ENCODE measurements around the gene DOK5. TPM values are rescaled to one million over a fixed set of nuclear protein-coding genes. Genes with fewer than 3 reads are reported as not detected.

Gene DOK5
- total and polyA plus RNA-seq, 9 donors: 0.24 to 38.3 (median 2.4) TPM; not detected in 1

- Histone ChIP-seq H3K9me3 (no peaks in the 10 kb centered on the region), H3K4me1 (ENCODE audit: insufficient read depth) (no peaks in the 10 kb centered on the region), H3K4me3 (no peak overlapping the region), H3K27ac (no peak overlapping the region), H3K36me3 (no peaks in the 10 kb centered on the region), H3K27me3 (no peaks in the 10 kb centered on the region)
- intact Hi-C loops (cut with DNase I): no loop called here
- DNase-seq: no peak
- TF ChIP-seq, protein P1, sequence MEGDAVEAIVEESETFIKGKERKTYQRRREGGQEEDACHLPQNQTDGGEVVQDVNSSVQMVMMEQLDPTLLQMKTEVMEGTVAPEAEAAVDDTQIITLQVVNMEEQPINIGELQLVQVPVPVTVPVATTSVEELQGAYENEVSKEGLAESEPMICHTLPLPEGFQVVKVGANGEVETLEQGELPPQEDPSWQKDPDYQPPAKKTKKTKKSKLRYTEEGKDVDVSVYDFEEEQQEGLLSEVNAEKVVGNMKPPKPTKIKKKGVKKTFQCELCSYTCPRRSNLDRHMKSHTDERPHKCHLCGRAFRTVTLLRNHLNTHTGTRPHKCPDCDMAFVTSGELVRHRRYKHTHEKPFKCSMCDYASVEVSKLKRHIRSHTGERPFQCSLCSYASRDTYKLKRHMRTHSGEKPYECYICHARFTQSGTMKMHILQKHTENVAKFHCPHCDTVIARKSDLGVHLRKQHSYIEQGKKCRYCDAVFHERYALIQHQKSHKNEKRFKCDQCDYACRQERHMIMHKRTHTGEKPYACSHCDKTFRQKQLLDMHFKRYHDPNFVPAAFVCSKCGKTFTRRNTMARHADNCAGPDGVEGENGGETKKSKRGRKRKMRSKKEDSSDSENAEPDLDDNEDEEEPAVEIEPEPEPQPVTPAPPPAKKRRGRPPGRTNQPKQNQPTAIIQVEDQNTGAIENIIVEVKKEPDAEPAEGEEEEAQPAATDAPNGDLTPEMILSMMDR (IDR thresholded peaks at IDR 0.05): no peak
- TF ChIP-seq POLR2A (IDR thresholded peaks at IDR 0.05) (no peak), EP300 (IDR thresholded peaks at IDR 0.05) (no peak)
- WGBS, 3 donors: 90 to 98% (median 95%) methylated on average over 1 of the region's 1 CpG
Observed at GRCh38 chr20:54565255-54565654, 89.9 kb downstream of the DOK5 start.

DNA sequence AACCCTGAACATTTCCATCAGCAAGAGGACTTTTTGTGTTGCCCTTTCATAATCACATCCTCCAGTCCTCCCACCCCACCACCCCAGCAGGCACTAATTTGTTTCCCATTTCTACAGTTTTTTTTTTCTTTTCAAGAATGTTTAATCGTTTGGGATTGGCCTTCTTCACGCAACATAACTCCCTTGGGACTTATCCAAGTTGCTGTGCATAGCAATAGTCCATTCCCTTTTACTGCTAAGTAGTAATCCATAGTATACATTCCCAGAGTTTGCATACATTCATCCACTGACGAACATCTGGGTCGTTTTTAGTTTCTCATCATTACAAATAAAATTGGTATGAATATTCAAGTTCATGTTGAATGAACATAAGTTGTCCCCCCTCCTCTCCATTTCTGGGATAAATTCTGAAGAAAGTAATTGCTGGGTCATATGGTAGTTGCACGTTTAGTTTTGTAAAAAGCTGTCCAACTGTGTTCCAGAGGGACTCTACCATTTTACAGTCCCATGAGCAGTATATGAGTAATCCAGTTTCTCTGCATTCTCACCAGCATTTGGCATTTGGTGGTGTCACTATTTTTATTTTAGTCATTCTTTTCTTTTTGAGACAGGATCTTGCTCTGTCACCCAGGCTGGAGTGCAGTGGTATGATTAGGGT is 90.8 kb downstream of the DOK5 start:
- DNase-seq: no peak
- no peaks in the 10 kb centered on the region for H3K27me3 ChIP-seq
- no peaks in the 10 kb centered on the region for H3K36me3 ChIP-seq
- H3K9me3 ChIP-seq: no peaks in the 10 kb centered on the region
- no peak overlapping the region for H3K4me3 ChIP-seq
- intact Hi-C loops (cut with DNase I): no loop called here
- no peaks in the 10 kb centered on the region for H3K4me1 ChIP-seq (ENCODE audit: insufficient read depth)
- WGBS, 3 donors: 80 to 82% (median 80%) methylated on average over 5 of the region's 5 CpGs
- H3K27ac ChIP-seq: no peak overlapping the region
- TF ChIP-seq EP300 (IDR thresholded peaks at IDR 0.05): no peak

DNA sequence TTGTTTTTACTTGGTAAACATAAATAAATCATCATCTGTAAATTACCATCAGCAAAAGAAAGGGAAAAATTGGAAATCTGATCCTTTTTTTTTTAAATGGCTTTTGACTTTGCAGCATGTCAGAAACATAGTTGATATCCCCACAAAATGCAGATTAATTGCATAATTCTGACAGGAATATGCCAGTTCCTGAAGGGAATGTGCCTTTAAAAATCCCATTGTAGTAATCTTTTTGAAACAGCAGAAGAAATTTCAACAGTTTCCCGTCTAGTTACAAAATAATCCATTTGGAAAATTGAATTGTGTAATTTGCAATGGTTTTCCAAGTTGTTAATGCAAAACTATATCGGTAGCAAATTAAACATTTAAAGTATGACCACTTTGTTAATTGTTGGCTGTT is 95.2 kb downstream of the DOK5 start:
- TF ChIP-seq EP300 (IDR thresholded peaks at IDR 0.05) (no peak), POLR2A (IDR thresholded peaks at IDR 0.05) (no peak)
- TF ChIP-seq, protein P1 (IDR thresholded peaks at IDR 0.05): no peak
- Histone ChIP-seq H3K27me3 (no peaks in the 10 kb centered on the region), H3K4me3 (no peak overlapping the region), H3K36me3 (no peaks in the 10 kb centered on the region), H3K9me3 (no peaks in the 10 kb centered on the region), H3K4me1 (ENCODE audit: insufficient read depth) (no peaks in the 10 kb centered on the region), H3K27ac (no peak overlapping the region)
- no peak for DNase-seq
- 55 to 68% (median 66%) methylated on average over 2 of the region's 2 CpGs for WGBS, 3 donors
- intact Hi-C loops (cut with DNase I): no loop called here

DNA sequence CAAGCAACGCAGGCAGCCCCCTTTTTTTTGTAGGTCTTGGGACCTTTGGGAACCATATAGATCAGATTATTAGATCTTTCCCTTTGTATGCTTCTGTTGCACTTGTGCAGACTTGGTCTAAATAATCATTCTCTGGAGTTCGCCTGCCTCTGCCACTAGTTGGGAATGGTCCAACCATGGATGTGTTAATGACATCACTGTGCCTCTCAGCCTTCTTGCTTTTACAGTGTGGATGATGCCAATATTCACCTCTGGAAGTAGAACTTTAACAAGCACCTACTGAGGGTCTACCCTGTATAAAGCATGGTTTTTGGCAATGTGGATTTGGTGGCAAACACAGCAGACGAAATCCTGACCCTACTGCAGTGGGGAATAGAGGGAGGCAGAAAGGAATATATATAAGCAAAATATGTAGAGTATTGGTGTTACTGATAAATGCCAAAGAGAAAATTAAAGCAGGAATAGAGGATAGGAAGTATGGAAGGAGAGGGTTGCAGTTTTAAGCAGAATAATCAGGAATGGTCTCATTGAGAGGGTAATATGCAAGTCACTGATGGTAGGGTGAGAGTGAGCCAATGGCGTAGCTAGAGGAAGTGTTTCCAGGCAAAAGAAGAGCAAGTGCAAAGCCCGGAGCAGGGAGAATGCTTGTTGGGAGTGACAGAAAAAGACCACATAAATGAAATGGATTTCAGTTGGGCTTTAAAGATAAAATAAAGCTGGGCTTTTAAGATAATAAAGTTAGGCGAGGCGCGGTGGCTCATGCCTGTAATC is 97.5 kb downstream of the DOK5 start:
- intact Hi-C loops (cut with DNase I): no loop called here
- 90 to 94% (median 93%) methylated on average over 8 of the region's 8 CpGs for WGBS, 3 donors
- H3K36me3 ChIP-seq: no peaks in the 10 kb centered on the region
- no peak for DNase-seq
- no peak overlapping the region for H3K4me3 ChIP-seq
- no peaks in the 10 kb centered on the region for H3K9me3 ChIP-seq
- H3K27me3 ChIP-seq: no peaks in the 10 kb centered on the region
- H3K4me1 ChIP-seq (ENCODE audit: insufficient read depth): peaks cover 3% of the 10 kb centered on the region
- no peak for TF ChIP-seq POLR2A (IDR thresholded peaks at IDR 0.05)
- TF ChIP-seq, protein P1 (IDR thresholded peaks at IDR 0.05): no peak
- no peak for TF ChIP-seq EP300 (IDR thresholded peaks at IDR 0.05)
- H3K27ac ChIP-seq: no peak overlapping the region

- H3K4me3 ChIP-seq: no peak overlapping the region
- intact Hi-C loops (cut with DNase I): no loop called here
- H3K27ac ChIP-seq: no peak overlapping the region
- H3K27me3 ChIP-seq: no peaks in the 10 kb centered on the region
- TF ChIP-seq EP300 (IDR thresholded peaks at IDR 0.05) (no peak), POLR2A (IDR thresholded peaks at IDR 0.05) (no peak)
- TF ChIP-seq, protein P1 (IDR thresholded peaks at IDR 0.05): no peak
- no peaks in the 10 kb centered on the region for H3K36me3 ChIP-seq
- WGBS, 3 donors: 83 to 89% (median 88%) methylated on average over 6 of the region's 6 CpGs
- H3K9me3 ChIP-seq: no peaks in the 10 kb centered on the region
- H3K4me1 ChIP-seq (ENCODE audit: insufficient read depth): peaks cover 3% of the 10 kb centered on the region
- no peak for DNase-seq
Observed at GRCh38 chr20:54573838-54574237, 98.4 kb downstream of the DOK5 start.

All from ovary (tissue), 9 donors.